HCT116 (cell line): ENCODE results near the gene ABHD1. TPM values are rescaled to one million over a fixed set of nuclear protein-coding genes. Genes with fewer than 3 reads are reported as not detected.

Experiments used
- ATAC-seq: fragments of 200-7000 bp; cut with Tn5 transposase; 2 replicates; pipeline ENCODE4 v1.9.1; 2020; ENCODE audit warnings: mild to moderate bottlenecking, moderate library complexity
- BruUV-seq: library from RNA; stranded (reverse); fragments of 400-500 nt; replicated peaks from 2 replicates; lab custom pipeline; 2021; lab: Mats Ljungman, UMichigan
- CTCF ChIA-PET: fragments of 300-600 bp; sonication (Branson Sonifier 250); formaldehyde crosslinking; loops from one replicate; lab custom pipeline; 2021; ENCODE audit warnings: antibody characterized with exemption; lab: Charles Lee
- POLR2A ChIA-PET: fragments of 300-600, 350-600 bp; sonication (Branson Sonifier 250); formaldehyde crosslinking; loops from one replicate; lab custom pipeline; 2021; ENCODE audit warnings: antibody characterized with exemption; lab: Charles Lee
- RAD21 ChIA-PET, 2 experiments: fragments of 300-600 bp; sonication (Branson Sonifier 250); formaldehyde crosslinking; loops; one replicate each; lab custom pipeline; 2023; ENCODE audit warnings: low total read pairs in 2 of 2; ENCODE audit not compliant: uncharacterized antibody in 2 of 2, unreplicated experiment in 2 of 2, low non-redundant PET in 1 of 2; lab: Charles Lee
- DNase-seq: peaks from one replicate; pipeline ENCODE4 v3.0.0-alpha.2; 2010; ENCODE audit warnings: low read depth, low spot score
- H2AFZ ChIP-seq: fragments of 200-600 bp; shearing (Covaris generic), sonication (generic); 2 replicates; pipeline ENCODE4 v1.6.1; 2017; ENCODE audit warnings: low read depth, mixed run types, mixed read lengths, antibody characterized with exemption, low read length; ENCODE audit not compliant: poor library complexity, severe bottlenecking
- H3K27ac ChIP-seq: 2 replicates; pipeline ENCODE4 v1.5.1; 2012; ENCODE audit warnings: low read depth, low read length
- H3K27me3 ChIP-seq: fragments of 200-600 bp; sonication (generic); 2 replicates; pipeline ENCODE4 v1.6.1; 2016; ENCODE audit warnings: mixed run types, low read length, mixed read lengths; ENCODE audit not compliant: insufficient read depth
- H3K36me3 ChIP-seq, 2 experiments: fragments of 200-500 bp in 1 of 2; fragments of 200-600 bp in 1 of 2; sonication (Bioruptor generic) in 1 of 2; sonication (generic) in 1 of 2; 2 replicates each; pipeline versions ENCODE4 v1.5.1 to v1.6.1; 2014 to 2016; ENCODE audit warnings: low read length in 2 of 2, inconsistent platforms in 1 of 2, mixed read lengths in 1 of 2, mixed run types in 1 of 2; ENCODE audit not compliant: insufficient read depth in 2 of 2, control insufficient read depth in 1 of 2
- H3K4me1 ChIP-seq, 2 experiments: fragments of 200-600 bp in 1 of 2; sonication (generic) in 1 of 2; 2 replicates each; pipeline versions ENCODE4 v1.5.1 to v1.6.1; 2012 to 2017; ENCODE audit warnings: low read length in 2 of 2, inconsistent platforms in 1 of 2, mild to moderate bottlenecking in 1 of 2, mixed read lengths in 1 of 2, mixed run types in 1 of 2, moderate library complexity in 1 of 2; ENCODE audit not compliant: insufficient read depth in 2 of 2, control insufficient read depth in 1 of 2
- H3K4me2 ChIP-seq: fragments of 200-600 bp; sonication (generic); 2 replicates; pipeline ENCODE4 v1.6.1; 2017; ENCODE audit warnings: mixed run types, low read length, mixed read lengths
- H3K4me3 ChIP-seq, 2 experiments: fragments of 200-600 bp in 1 of 2; sonication (generic) in 1 of 2; replicated peaks in 1 of 2; 2 replicates each; pipeline ENCODE4 v1.5.1; 2011 to 2016; ENCODE audit warnings: low read length in 2 of 2, control low read depth in 1 of 2, low read depth in 1 of 2, mild to moderate bottlenecking in 1 of 2, mixed read lengths in 1 of 2, mixed run types in 1 of 2
- H3K79me2 ChIP-seq: fragments of 200-600 bp; sonication (generic); 2 replicates; pipeline ENCODE4 v1.6.1; 2017; ENCODE audit warnings: mild to moderate bottlenecking, mixed run types, low read length, moderate library complexity, mixed read lengths; ENCODE audit not compliant: insufficient read depth
- H3K9ac ChIP-seq: fragments of 200-600 bp; sonication (generic); 2 replicates; pipeline ENCODE4 v1.6.1; 2016; ENCODE audit warnings: low read length, mixed read lengths
- H3K9me2 ChIP-seq: fragments of 200-600 bp; sonication (generic), shearing (Covaris generic); 2 replicates; pipeline ENCODE4 v1.6.1; 2017; ENCODE audit warnings: mixed run types, mild to moderate bottlenecking, moderate library complexity; ENCODE audit not compliant: insufficient read depth
- H3K9me3 ChIP-seq, 2 experiments: fragments of 200-500 bp in 1 of 2; fragments of 200-600 bp in 1 of 2; sonication (Bioruptor generic) in 1 of 2; sonication (generic) in 1 of 2; 2 replicates each; pipeline ENCODE4 v1.6.1; 2014 to 2017; ENCODE audit warnings: low read length in 2 of 2, mixed read lengths in 2 of 2, inconsistent platforms in 1 of 2, low read depth in 1 of 2, mild to moderate bottlenecking in 1 of 2, mixed run types in 1 of 2, moderate library complexity in 1 of 2; ENCODE audit not compliant: control insufficient read depth in 1 of 2, insufficient read depth in 1 of 2
- H4K20me1 ChIP-seq: fragments of 200-600 bp; sonication (generic), shearing (Covaris generic); 2 replicates; pipeline ENCODE4 v1.6.1; 2017; ENCODE audit warnings: mixed run types, mild to moderate bottlenecking, moderate library complexity; ENCODE audit not compliant: insufficient read depth
- CBX3 ChIP-seq: IDR thresholded peaks from 2 replicates; pipeline ENCODE4 v1.6.1; 2012; ENCODE audit warnings: low read depth
- CEBPB ChIP-seq: IDR thresholded peaks from 2 replicates; pipeline ENCODE4 v1.6.1; 2012; ENCODE audit warnings: low read depth
- CTCF ChIP-seq, 3 experiments: fragments of 200-600 bp in 1 of 3; sonication (generic) in 1 of 3; IDR thresholded peaks in 2 of 3; conservative IDR thresholded peaks in 1 of 3; 2 replicates each; pipeline ENCODE4 v1.5.1; 2012 to 2017; ENCODE audit warnings: low read depth in 2 of 3, low read length in 2 of 3, antibody characterized with exemption in 1 of 3, borderline replicate concordance in 1 of 3, control low read depth in 1 of 3, mild to moderate bottlenecking in 1 of 3, mixed read lengths in 1 of 3, mixed run types in 1 of 3, moderate library complexity in 1 of 3; ENCODE audit not compliant: insufficient read depth in 1 of 3
- EGR1 ChIP-seq: IDR thresholded peaks from 2 replicates; pipeline ENCODE4 v1.6.1; 2012; ENCODE audit warnings: low read depth
- EZH2phosphoT487 ChIP-seq: fragments of 200-600 bp; IDR thresholded peaks from 2 replicates; pipeline ENCODE4 v1.6.1; 2018; ENCODE audit warnings: antibody characterized with exemption, borderline replicate concordance
- JUND ChIP-seq: IDR thresholded peaks from 2 replicates; pipeline ENCODE4 v1.6.1; 2012
- MAX ChIP-seq: IDR thresholded peaks from 2 replicates; pipeline ENCODE4 v1.6.1; 2012
- POLR2A ChIP-seq: IDR thresholded peaks from 2 replicates; pipeline ENCODE4 v1.7.0; 2011; ENCODE audit warnings: borderline replicate concordance; ENCODE audit not compliant: insufficient read depth, insufficient read length; ENCODE audit errors: extremely low read depth
- POLR2AphosphoS5 ChIP-seq: IDR thresholded peaks from 2 replicates; pipeline ENCODE4 v1.6.1; 2011; ENCODE audit warnings: mild to moderate bottlenecking, low read depth, low read length, moderate library complexity
- RAD21 ChIP-seq: IDR thresholded peaks from 2 replicates; pipeline ENCODE4 v1.6.1; 2012; ENCODE audit warnings: low read depth, mild to moderate bottlenecking
- REST ChIP-seq: IDR thresholded peaks from 2 replicates; pipeline ENCODE4 v1.6.1; 2012; ENCODE audit warnings: low read depth
- SP1 ChIP-seq: IDR thresholded peaks from 2 replicates; pipeline ENCODE4 v1.6.1; 2012; ENCODE audit warnings: low read depth
- SRF ChIP-seq: IDR thresholded peaks from 2 replicates; pipeline ENCODE4 v1.6.1; 2012; ENCODE audit warnings: low read depth
- TCF7L2 ChIP-seq: IDR thresholded peaks from 2 replicates; pipeline ENCODE4 v1.7.0; 2011; ENCODE audit warnings: borderline replicate concordance, inconsistent platforms; ENCODE audit not compliant: insufficient read depth, insufficient read length; ENCODE audit errors: extremely low read depth
- YY1 ChIP-seq: IDR thresholded peaks from 2 replicates; pipeline ENCODE4 v1.6.1; 2011; ENCODE audit warnings: low read length, low read depth, moderate library complexity, mild to moderate bottlenecking; ENCODE audit not compliant: insufficient replicate concordance; ENCODE audit errors: extremely low read depth
- ZNF274 ChIP-seq: fragments of 200-500 bp; sonication (Bioruptor generic); IDR thresholded peaks from 2 replicates; pipeline ENCODE4 v1.6.1; 2014; ENCODE audit warnings: mild to moderate bottlenecking, low read depth, low read length, inconsistent platforms
- intact Hi-C: fragments of 100-400 bp; cut with micrococcal nuclease; formaldehyde crosslinking; loops from 2 replicates; pipeline ENCODE4 v1.10.0; 2022
- total RNA-seq: library from RNA; stranded (reverse); gene quantifications from one replicate; pipeline ENCODE4 v1.2.1, GENCODE V29; 2021; ENCODE audit not compliant: unreplicated experiment

The ABHD1 gene
- total RNA-seq, 1 experiment from 2014 or later = not detected

- Histone ChIP-seq H3K27me3 (no peaks in the 10 kb centered on the region), H4K20me1 (no peaks in the 10 kb centered on the region), H3K9ac (no peak overlapping the region), H3K9me2 (no peaks in the 10 kb centered on the region), H3K9me3 (no peaks in the 10 kb centered on the region), H3K36me3 (no peaks in the 10 kb centered on the region), H3K79me2 (no peaks in the 10 kb centered on the region), H3K4me1 (0 out of 4 replicates have a peak, but pooled peaks cover 0 to 3% of the 10 kb centered on the region in 2 experiments), H3K27ac (no peak overlapping the region), H2AFZ (no peak overlapping the region), H3K4me2 (no peak overlapping the region), H3K4me3 (no peak overlapping the region)
- no TSS peak for BruUV-seq
- TF ChIP-seq SP1 (no peak), TCF7L2 (no peak), ZNF274 (no peak), EGR1 (no peak), MAX (no peak), POLR2AphosphoS5 (no peak), SRF (no peak), RAD21 (no peak), CBX3 (no peak), YY1 (no peak), CEBPB (no peak), JUND (no peak)
- no peak for ATAC-seq
- DNase-seq = no peak
- ChIA-PET POLR2A (no interaction called here), CTCF (interaction anchor here (1.9 kb wide), 1 partner anchor 10 kb away, joined by 7 read pairs; no protein-coding TSS in a partner anchor), RAD21 (interaction anchor here in 1 of 2 experiments (0.7 kb wide), 1 partner anchor 8 kb away, joined by 6 read pairs; no protein-coding TSS in a partner anchor)
- intact Hi-C loops = no loop called here
These were observed 35.7 kb downstream of the ABHD1 start for GRCh38 chr2:27159271-27159670.

GRCh38 chr2:27160191-27160590 lies 36.6 kb downstream of the ABHD1 start:
- H3K4me3 ChIP-seq = no peak overlapping the region
- H3K27ac ChIP-seq = no peak overlapping the region
- intact Hi-C loops = no loop called here
- H3K4me1 ChIP-seq = 0 out of 4 replicates have a peak, but pooled peaks cover 0 to 3% of the 10 kb centered on the region in 2 experiments
- H3K36me3 ChIP-seq = no peaks in the 10 kb centered on the region
- no TSS peak for BruUV-seq
- no peaks in the 10 kb centered on the region for H3K9me2 ChIP-seq
- H4K20me1 ChIP-seq = no peaks in the 10 kb centered on the region
- POLR2A ChIA-PET = no interaction called here
- H3K4me2 ChIP-seq = no peak overlapping the region
- H3K9me3 ChIP-seq = no peaks in the 10 kb centered on the region
- RAD21 ChIA-PET = no interaction called here
- DNase-seq (no peak), ATAC-seq (no peak)
- CTCF ChIA-PET = no interaction called here
- no peaks in the 10 kb centered on the region for H3K27me3 ChIP-seq
- H3K79me2 ChIP-seq = no peaks in the 10 kb centered on the region
- no peak overlapping the region for H2AFZ ChIP-seq
- H3K9ac ChIP-seq = no peak overlapping the region
- no peak for TF ChIP-seq ZNF274
- no peak for TF ChIP-seq REST
- TF ChIP-seq CTCF (IDR thresholded peaks at IDR 0.05 in 2 of 3, conservative IDR thresholded peaks at IDR 0.05 in 1 of 3; ENCODE audit: borderline replicate concordance in 1 of 3, insufficient read depth in 1 of 3, low read depth in 2 of 3, low read length in 2 of 3) = no peak
- no peak for TF ChIP-seq POLR2A
- TF ChIP-seq SRF = no peak
- TF ChIP-seq YY1 = no peak
- no peak for TF ChIP-seq EZH2phosphoT487
- no peak for TF ChIP-seq EGR1
